ENCODE results near the gene NEURL1B. TPM values are rescaled to one million over a fixed set of nuclear protein-coding genes. Genes with fewer than 3 reads are reported as not detected.

Gene NEURL1B
- total RNA-seq, 4 donors from 2014 or later = 10.3 to 86.5 (median 17.8) TPM

DNA sequence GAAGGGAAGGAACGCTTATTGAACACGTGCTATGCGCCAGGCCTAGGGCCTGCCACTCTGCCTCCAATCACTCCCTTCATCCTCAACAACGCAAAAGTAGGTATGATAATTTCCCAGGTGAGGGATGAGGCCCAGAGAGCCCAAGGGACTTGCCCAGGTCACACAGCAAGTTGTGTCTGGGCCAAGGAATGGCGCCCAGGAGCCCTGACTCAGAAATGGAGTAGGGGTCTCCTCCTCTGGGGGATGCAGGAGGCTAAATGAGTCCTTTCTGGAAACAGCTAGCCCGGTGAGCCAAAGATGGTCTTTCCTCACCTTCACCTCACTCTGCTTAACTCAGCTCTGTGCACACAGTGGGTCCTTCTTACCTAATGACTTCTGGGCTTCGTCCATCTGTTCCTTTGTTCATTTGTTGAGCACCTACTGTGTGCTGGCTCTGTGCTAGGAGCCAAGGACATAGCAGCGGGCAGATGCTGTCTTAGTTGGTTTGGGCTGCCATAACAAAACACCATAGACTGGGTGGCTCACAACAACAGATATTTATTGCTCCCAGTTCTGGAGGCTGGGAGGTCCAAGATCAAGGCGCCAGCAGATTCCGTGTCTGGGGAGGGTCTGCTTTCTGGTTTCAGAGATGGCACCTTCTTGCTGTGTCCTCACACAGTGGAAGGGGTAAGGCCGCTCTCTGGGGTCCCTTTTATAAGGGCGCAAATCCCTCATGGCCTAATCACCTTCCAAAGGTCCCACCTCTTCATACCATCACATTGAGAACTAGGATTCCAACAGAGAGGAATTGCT, 22.3 kb upstream of the NEURL1B start:
- TF ChIP-seq, protein P1, sequence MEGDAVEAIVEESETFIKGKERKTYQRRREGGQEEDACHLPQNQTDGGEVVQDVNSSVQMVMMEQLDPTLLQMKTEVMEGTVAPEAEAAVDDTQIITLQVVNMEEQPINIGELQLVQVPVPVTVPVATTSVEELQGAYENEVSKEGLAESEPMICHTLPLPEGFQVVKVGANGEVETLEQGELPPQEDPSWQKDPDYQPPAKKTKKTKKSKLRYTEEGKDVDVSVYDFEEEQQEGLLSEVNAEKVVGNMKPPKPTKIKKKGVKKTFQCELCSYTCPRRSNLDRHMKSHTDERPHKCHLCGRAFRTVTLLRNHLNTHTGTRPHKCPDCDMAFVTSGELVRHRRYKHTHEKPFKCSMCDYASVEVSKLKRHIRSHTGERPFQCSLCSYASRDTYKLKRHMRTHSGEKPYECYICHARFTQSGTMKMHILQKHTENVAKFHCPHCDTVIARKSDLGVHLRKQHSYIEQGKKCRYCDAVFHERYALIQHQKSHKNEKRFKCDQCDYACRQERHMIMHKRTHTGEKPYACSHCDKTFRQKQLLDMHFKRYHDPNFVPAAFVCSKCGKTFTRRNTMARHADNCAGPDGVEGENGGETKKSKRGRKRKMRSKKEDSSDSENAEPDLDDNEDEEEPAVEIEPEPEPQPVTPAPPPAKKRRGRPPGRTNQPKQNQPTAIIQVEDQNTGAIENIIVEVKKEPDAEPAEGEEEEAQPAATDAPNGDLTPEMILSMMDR (IDR thresholded peaks at IDR 0.05) = no peak
- no peak for ATAC-seq (ENCODE audit: low FRiP score)
- no peak for DNase-seq (ENCODE audit: low spot score)

DNA sequence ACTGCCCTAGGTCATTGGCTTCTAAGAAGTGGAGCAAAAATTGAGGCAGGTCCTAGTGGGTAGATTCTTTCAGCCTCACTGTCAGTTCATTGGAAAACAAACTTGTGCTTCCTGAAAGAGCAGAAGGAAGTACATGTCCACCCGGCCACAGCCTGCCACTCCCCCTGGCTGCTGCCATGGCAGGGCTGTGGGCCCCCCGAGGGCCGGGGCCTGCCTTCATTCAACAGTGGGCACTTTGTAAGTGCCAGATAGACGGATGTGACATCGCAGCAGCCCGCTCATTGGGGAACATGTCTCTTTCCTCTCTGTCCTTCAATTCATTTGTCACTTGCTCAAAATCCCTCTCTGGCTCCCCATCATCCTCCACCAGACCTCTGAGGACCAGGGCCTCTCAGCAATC, 20.6 kb upstream of the NEURL1B start:
- ATAC-seq (ENCODE audit: low FRiP score) = no peak
- TF ChIP-seq, protein P1 (IDR thresholded peaks at IDR 0.05) = no peak
- DNase-seq (ENCODE audit: low spot score) = no peak

DNA sequence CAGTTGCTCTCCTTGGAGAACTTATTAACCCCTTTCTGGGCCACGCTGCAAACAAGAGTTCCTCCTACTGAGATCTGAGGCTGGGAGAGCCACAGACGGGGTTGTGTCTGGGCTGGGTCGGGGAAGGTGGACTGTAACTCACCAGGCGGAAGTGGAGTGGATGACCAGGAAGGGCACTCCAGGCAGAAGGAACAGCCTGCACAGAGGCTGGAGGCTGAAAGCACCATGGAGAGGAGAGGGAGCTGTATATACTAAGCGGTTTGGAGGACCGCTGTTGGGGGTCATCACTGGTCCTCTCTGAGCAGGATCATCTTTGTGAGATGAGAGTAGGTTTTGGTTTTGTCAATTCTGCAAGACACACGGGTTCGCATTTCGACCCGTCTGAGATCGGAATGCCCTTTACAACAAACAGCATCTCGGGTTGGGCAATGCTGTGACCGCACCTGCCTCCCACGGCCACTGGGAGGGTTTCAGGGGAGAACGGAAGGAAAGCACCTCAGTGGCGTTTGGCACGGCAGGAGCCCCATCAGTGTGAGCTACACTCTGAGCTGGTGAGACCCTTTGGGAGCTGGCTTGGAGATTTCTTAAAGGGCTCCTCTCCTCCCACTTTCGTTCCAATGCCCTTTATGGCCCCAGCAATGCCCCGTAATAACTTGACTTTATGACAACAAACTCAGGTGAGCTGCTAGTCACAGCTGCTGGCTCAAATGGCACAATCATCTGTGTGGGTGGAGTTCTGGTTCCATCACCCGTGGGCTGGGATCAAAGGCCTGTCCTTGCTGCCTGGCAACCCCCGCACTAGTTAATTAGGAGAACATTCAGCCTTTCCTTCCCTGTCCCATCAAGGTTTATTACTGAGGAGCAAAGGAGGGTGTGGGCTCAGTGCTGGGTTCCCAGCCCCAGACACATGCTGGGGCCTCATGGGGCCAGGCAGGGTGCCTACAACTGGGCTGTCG, 18.7 kb upstream of the NEURL1B start:
- TF ChIP-seq, protein P1 (IDR thresholded peaks at IDR 0.05) = no peak
- DNase-seq (ENCODE audit: low spot score) (no peak), ATAC-seq (ENCODE audit: low FRiP score) (no peak)

DNA sequence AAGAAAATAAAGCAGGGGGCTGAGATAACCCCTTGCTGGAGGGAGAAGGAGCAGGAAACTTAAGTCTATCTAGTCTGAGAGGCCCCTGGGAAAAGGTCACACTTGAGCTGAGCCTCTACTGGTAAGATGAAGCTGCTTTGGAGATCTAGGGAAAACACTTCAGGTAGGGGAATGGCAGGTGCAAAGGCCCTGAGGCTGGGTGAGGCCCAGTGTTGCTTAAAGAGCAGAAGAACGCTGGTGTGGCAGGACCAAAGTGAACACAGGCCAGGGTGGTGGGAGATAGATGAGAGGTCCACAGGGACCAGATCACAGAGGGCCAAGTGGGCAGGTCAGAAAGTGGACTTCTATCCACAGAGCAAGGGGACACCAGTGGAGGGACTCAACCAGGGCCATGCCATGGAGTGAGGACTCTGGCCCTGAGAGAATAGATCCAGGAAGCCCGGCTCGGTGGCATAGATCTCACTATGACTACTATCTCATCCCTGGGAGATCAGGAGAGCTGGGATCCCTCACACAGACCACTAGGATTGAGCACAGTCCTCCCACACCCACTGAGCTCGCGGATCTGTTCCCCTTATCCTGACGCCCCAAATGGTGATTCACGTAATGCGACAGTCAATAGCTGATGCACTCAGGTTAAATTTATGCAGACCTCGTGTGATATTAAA, 17.6 kb upstream of the NEURL1B start:
- TF ChIP-seq, protein P1 (IDR thresholded peaks at IDR 0.05) = no peak
- ATAC-seq (ENCODE audit: low FRiP score) (no peak), DNase-seq (ENCODE audit: low spot score) (no peak)

DNA sequence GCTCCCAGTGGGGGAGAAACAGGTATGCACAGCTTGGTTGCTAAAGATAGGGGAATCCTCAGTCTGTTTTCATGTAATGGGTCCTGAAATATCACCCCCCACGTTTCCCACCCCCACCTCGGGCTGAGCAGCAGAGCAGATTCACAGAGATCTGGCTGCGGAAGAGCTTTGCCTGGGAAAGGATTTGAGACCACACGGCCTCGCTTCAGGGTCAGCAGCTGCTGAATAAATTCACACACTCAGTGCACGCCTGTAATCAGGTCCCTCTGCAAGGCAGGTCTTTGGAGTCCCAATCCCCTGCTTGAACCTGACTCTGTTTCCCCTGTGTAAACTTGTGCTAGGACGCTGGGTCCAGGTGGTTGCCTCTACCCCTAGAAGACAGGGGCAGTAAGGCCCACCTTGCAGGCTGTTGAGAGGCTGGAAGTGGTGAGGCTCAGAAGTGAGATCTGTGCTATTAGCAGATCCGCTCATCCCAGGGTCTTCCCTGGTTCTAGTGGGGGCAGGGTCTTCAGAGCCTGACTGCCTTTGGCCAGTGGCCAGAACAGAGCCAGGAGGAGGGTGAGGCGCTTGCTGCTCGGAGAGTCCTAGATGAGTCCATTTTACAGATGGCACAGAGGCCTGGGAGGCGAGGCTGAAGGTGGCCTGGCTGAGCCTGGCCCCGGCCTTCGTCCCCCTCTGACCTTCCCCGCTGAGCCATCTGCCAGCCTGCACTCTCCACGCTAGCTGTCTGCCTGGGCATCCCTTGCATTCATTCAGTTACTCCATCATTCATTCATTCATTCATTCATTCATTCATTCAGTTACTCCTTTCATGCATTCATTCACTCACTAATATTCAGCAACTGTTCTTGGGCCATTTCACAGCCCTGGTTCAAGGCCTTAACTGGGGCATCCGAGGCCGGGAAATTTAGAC, 16.7 kb upstream of the NEURL1B start:
- TF ChIP-seq, protein P1 (IDR thresholded peaks at IDR 0.05) = no peak

More for the DNA sequence above, 16.7 kb upstream of the NEURL1B start:
- DNase-seq (ENCODE audit: low spot score) = no peak
- no peak for ATAC-seq (ENCODE audit: low FRiP score)

All from omental fat pad (tissue), 4 donors.